ENCODE data around the gene PRR5.

GRCh38 chr22:44670220-44670988, 31.6 kb upstream of the PRR5 start:
- TF ChIP-seq EZH2phosphoT487 (IDR thresholded peaks at IDR 0.05; ENCODE audit: low read depth) (no peak), CTCF (IDR thresholded peaks at IDR 0.05; ENCODE audit: low read depth, low read length) (no peak)

All from OCI-LY3 (cell line).